ENCODE data around the gene EXOSC2.

DNA sequence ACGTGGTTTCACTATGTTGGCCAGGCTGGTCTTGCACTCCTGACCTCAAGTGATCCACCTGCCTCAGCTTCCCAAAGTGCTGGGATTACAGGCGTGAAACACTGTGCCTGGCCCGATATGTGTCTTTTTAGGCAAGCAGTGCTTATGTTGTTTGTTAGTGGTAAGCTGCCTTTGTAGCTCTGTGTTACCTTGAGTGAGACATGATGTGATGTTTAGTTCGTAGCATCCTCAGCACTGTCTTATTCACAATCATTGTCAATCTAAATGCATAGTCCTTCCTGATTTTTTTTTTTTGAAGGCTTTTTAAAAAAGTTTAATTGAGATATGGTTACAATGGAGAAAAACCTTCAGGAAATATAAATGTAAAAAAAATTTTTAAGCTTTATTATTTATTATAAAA, 45.5 kb downstream of the EXOSC2 start:
- TF ChIP-seq, protein P1, sequence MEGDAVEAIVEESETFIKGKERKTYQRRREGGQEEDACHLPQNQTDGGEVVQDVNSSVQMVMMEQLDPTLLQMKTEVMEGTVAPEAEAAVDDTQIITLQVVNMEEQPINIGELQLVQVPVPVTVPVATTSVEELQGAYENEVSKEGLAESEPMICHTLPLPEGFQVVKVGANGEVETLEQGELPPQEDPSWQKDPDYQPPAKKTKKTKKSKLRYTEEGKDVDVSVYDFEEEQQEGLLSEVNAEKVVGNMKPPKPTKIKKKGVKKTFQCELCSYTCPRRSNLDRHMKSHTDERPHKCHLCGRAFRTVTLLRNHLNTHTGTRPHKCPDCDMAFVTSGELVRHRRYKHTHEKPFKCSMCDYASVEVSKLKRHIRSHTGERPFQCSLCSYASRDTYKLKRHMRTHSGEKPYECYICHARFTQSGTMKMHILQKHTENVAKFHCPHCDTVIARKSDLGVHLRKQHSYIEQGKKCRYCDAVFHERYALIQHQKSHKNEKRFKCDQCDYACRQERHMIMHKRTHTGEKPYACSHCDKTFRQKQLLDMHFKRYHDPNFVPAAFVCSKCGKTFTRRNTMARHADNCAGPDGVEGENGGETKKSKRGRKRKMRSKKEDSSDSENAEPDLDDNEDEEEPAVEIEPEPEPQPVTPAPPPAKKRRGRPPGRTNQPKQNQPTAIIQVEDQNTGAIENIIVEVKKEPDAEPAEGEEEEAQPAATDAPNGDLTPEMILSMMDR (IDR thresholded peaks at IDR 0.05), result no peak
- TF ChIP-seq POLR2A (IDR thresholded peaks at IDR 0.05), result no peak
- TF ChIP-seq EP300 (IDR thresholded peaks at IDR 0.05), result no peak
